ENCODE measurements around the gene DNASE1L2.
A peak's percentile ranks its signal among the peaks of the same experiment; 100 is the strongest.

Gene DNASE1L2

GRCh38 chr16:2205104-2205966 lies 30.9 kb upstream of the DNASE1L2 start, which contains the start of gene MLST8:
Gene MLST8 (plus strand): TSS chr16:2205454. CDS start chr16:2206086, 632 bp downstream.
- DNase-seq (ENCODE audit: low read depth) = peak; percentile 94
- H3K9ac ChIP-seq (ENCODE audit: low read length) = peak within 1 kb of the TSS; percentile 99
- H3K4me3 ChIP-seq (ENCODE audit: low read length) = peak within 1 kb of the TSS; percentile 91
- H3K36me3 ChIP-seq (ENCODE audit: control insufficient read depth, insufficient read depth, low read length, severe bottlenecking) = peaks cover 26% of the 10 kb centered on the region
- peaks cover 17% of the 10 kb centered on the region for H3K4me1 ChIP-seq (ENCODE audit: control insufficient read depth, insufficient read depth, low read length)
- peaks cover 5% of the 10 kb centered on the region for H3K9me3 ChIP-seq (ENCODE audit: control insufficient read depth, low read length)
- no peaks in the 10 kb centered on the region for H3K27me3 ChIP-seq (replicated peaks; ENCODE audit: control insufficient read depth, insufficient read depth, low read length)

GRCh38 chr16:2205967-2206313 lies 30.3 kb upstream of the DNASE1L2 start:
- DNase-seq (ENCODE audit: low read depth) = no peak
- Histone ChIP-seq H3K36me3 (ENCODE audit: control insufficient read depth, insufficient read depth, low read length, severe bottlenecking) (peaks cover 26% of the 10 kb centered on the region), H3K9me3 (ENCODE audit: control insufficient read depth, low read length) (no peaks in the 10 kb centered on the region), H3K4me1 (ENCODE audit: control insufficient read depth, insufficient read depth, low read length) (peaks cover 17% of the 10 kb centered on the region), H3K4me3 (ENCODE audit: low read length) (peak overlapping the region; percentile 91), H3K9ac (ENCODE audit: low read length) (peak overlapping the region; percentile 99), H3K27me3 (replicated peaks; ENCODE audit: control insufficient read depth, insufficient read depth, low read length) (no peaks in the 10 kb centered on the region)

GRCh38 chr16:2206420-2206779 lies 29.8 kb upstream of the DNASE1L2 start:
- Histone ChIP-seq H3K9me3 (ENCODE audit: control insufficient read depth, low read length) (no peaks in the 10 kb centered on the region), H3K4me3 (ENCODE audit: low read length) (peak overlapping the region; percentile 91), H3K27me3 (replicated peaks; ENCODE audit: control insufficient read depth, insufficient read depth, low read length) (no peaks in the 10 kb centered on the region), H3K36me3 (ENCODE audit: control insufficient read depth, insufficient read depth, low read length, severe bottlenecking) (peaks cover 26% of the 10 kb centered on the region), H3K9ac (ENCODE audit: low read length) (peak overlapping the region; percentile 99), H3K4me1 (ENCODE audit: control insufficient read depth, insufficient read depth, low read length) (peaks cover 17% of the 10 kb centered on the region)
- DNase-seq (ENCODE audit: low read depth) = no peak

- Histone ChIP-seq H3K9ac (ENCODE audit: low read length) (peak overlapping the region; percentile 12), H3K4me3 (ENCODE audit: low read length) (peak overlapping the region; percentile 20), H3K27me3 (replicated peaks; ENCODE audit: control insufficient read depth, insufficient read depth, low read length) (no peaks in the 10 kb centered on the region), H3K4me1 (ENCODE audit: control insufficient read depth, insufficient read depth, low read length) (peaks cover 18% of the 10 kb centered on the region), H3K9me3 (ENCODE audit: control insufficient read depth, low read length) (no peaks in the 10 kb centered on the region), H3K36me3 (ENCODE audit: control insufficient read depth, insufficient read depth, low read length, severe bottlenecking) (peaks cover 26% of the 10 kb centered on the region)
- DNase-seq (ENCODE audit: low read depth) = no peak
Observed at GRCh38 chr16:2206780-2207433, 29.3 kb upstream of the DNASE1L2 start.

GRCh38 chr16:2207872-2208271 lies 28.4 kb upstream of the DNASE1L2 start:
- no peak for DNase-seq (ENCODE audit: low read depth)
- Histone ChIP-seq H3K27me3 (replicated peaks; ENCODE audit: control insufficient read depth, insufficient read depth, low read length) (no peaks in the 10 kb centered on the region), H3K9ac (ENCODE audit: low read length) (no peak overlapping the region), H3K4me3 (ENCODE audit: low read length) (no peak overlapping the region), H3K9me3 (ENCODE audit: control insufficient read depth, low read length) (no peaks in the 10 kb centered on the region), H3K36me3 (ENCODE audit: control insufficient read depth, insufficient read depth, low read length, severe bottlenecking) (peaks cover 26% of the 10 kb centered on the region), H3K4me1 (ENCODE audit: control insufficient read depth, insufficient read depth, low read length) (peaks cover 28% of the 10 kb centered on the region)

DNA sequence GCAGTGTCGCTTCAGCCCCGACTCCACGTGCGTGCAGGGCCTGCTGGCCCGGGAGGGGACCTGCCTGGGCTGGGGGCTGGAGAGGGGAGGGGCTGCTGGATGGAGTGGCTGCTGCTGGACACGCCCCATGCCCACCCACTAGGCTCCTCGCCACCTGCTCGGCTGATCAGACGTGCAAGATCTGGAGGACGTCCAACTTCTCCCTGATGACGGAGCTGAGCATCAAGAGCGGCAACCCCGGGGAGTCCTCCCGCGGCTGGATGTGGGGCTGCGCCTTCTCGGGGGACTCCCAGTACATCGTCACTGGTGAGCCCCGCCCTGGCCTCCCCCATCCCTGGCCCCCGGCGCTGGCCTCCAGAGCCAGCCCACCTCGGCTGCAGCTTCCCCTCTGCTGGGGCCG lies 27.9 kb upstream of the DNASE1L2 start:
- Histone ChIP-seq H3K9me3 (ENCODE audit: control insufficient read depth, low read length) (no peaks in the 10 kb centered on the region), H3K27me3 (replicated peaks; ENCODE audit: control insufficient read depth, insufficient read depth, low read length) (no peaks in the 10 kb centered on the region), H3K4me3 (ENCODE audit: low read length) (no peak overlapping the region), H3K9ac (ENCODE audit: low read length) (no peak overlapping the region), H3K4me1 (ENCODE audit: control insufficient read depth, insufficient read depth, low read length) (peaks cover 33% of the 10 kb centered on the region), H3K36me3 (ENCODE audit: control insufficient read depth, insufficient read depth, low read length, severe bottlenecking) (peaks cover 26% of the 10 kb centered on the region)
- DNase-seq (ENCODE audit: low read depth) = no peak

DNA sequence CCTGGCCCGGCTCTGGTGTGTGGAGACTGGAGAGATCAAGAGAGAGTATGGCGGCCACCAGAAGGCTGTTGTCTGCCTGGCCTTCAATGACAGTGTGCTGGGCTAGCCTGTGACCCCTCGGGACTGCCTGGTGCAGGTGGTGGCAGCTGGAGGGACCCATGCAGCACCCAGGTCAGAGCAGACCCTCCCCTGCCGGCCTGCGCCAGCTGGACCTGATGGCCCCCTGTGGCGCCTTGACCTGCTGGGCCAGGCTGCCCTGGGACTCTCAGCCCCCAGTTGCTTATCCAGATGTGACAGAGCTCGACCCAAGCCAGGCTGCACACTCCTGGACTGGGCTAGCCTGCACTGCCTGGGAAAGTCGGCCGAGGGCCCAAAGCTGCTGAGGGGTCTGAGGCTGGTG lies 27.5 kb upstream of the DNASE1L2 start:
- H3K27me3 ChIP-seq (replicated peaks; ENCODE audit: control insufficient read depth, insufficient read depth, low read length) = no peaks in the 10 kb centered on the region
- H3K36me3 ChIP-seq (ENCODE audit: control insufficient read depth, insufficient read depth, low read length, severe bottlenecking) = peaks cover 26% of the 10 kb centered on the region
- peaks cover 37% of the 10 kb centered on the region for H3K4me1 ChIP-seq (ENCODE audit: control insufficient read depth, insufficient read depth, low read length)
- DNase-seq (ENCODE audit: low read depth) = no peak
- H3K9me3 ChIP-seq (ENCODE audit: control insufficient read depth, low read length) = no peaks in the 10 kb centered on the region
- no peak overlapping the region for H3K9ac ChIP-seq (ENCODE audit: low read length)
- H3K4me3 ChIP-seq (ENCODE audit: low read length) = no peak overlapping the region

- DNase-seq (ENCODE audit: low read depth) = no peak
- H3K4me3 ChIP-seq (ENCODE audit: low read length) = no peak overlapping the region
Observed at GRCh38 chr16:2209258-2210008, 26.8 kb upstream of the DNASE1L2 start.

DNA sequence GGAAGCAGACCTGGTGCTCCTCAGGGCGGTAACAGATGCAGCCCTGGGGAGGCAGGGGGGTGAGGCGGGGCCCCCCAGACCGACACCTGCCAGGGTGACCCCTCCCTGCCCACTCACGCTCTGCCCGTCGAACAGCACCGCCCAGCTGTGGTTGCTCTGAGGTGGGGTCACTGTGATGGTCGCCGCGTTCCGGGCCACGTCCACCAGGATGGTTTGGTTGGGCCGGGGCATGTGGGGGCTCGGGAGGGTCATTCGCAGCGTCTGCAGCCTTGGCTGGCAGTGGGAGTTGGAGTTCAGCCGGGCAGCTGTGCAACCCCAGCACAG lies 26.3 kb upstream of the DNASE1L2 start:
- no peak for DNase-seq (ENCODE audit: low read depth)

More at GRCh38 chr16:2209258-2210008, 26.8 kb upstream of the DNASE1L2 start:
- H3K4me1 ChIP-seq (ENCODE audit: control insufficient read depth, insufficient read depth, low read length) = peaks cover 38% of the 10 kb centered on the region
- no peak overlapping the region for H3K9ac ChIP-seq (ENCODE audit: low read length)
- H3K9me3 ChIP-seq (ENCODE audit: control insufficient read depth, low read length) = no peaks in the 10 kb centered on the region
- H3K27me3 ChIP-seq (replicated peaks; ENCODE audit: control insufficient read depth, insufficient read depth, low read length) = no peaks in the 10 kb centered on the region
- H3K36me3 ChIP-seq (ENCODE audit: control insufficient read depth, insufficient read depth, low read length, severe bottlenecking) = peaks cover 26% of the 10 kb centered on the region

GRCh38 chr16:2210386-2211365 lies 25.6 kb upstream of the DNASE1L2 start, which contains the start of gene BRICD5:
Gene BRICD5 (minus strand): TSS chr16:2210863. CDS start chr16:2210833, 30 bp downstream.
- Histone ChIP-seq H3K4me1 (ENCODE audit: control insufficient read depth, insufficient read depth, low read length) (peaks cover 34% of the 10 kb centered on the region), H3K36me3 (ENCODE audit: control insufficient read depth, insufficient read depth, low read length, severe bottlenecking) (peaks cover 26% of the 10 kb centered on the region), H3K27me3 (replicated peaks; ENCODE audit: control insufficient read depth, insufficient read depth, low read length) (no peaks in the 10 kb centered on the region), H3K4me3 (ENCODE audit: low read length) (no peak within 1 kb of the TSS), H3K9ac (ENCODE audit: low read length) (peak within 1 kb of the TSS; percentile 48), H3K9me3 (ENCODE audit: control insufficient read depth, low read length) (no peaks in the 10 kb centered on the region)
- DNase-seq (ENCODE audit: low read depth) = no peak

More for the DNA sequence above, 26.3 kb upstream of the DNASE1L2 start:
- Histone ChIP-seq H3K27me3 (replicated peaks; ENCODE audit: control insufficient read depth, insufficient read depth, low read length) (no peaks in the 10 kb centered on the region), H3K9ac (ENCODE audit: low read length) (no peak overlapping the region), H3K4me1 (ENCODE audit: control insufficient read depth, insufficient read depth, low read length) (peaks cover 34% of the 10 kb centered on the region), H3K9me3 (ENCODE audit: control insufficient read depth, low read length) (no peaks in the 10 kb centered on the region), H3K36me3 (ENCODE audit: control insufficient read depth, insufficient read depth, low read length, severe bottlenecking) (peaks cover 26% of the 10 kb centered on the region), H3K4me3 (ENCODE audit: low read length) (no peak overlapping the region)

All from adipocyte (in vitro differentiated cells).